Measurements from ENCODE around the gene MLH1. TPM values are rescaled to one million over a fixed set of nuclear protein-coding genes. Genes with fewer than 3 reads are reported as not detected.
"Not testable (repeated sequence)": the region's sequence is repeated elsewhere in the genome, so short reads cannot be mapped to it uniquely, and the experiment has no call there.

MLH1 gene
- total RNA-seq, 1 experiment from 2014 or later: 50.6 TPM

DNA sequence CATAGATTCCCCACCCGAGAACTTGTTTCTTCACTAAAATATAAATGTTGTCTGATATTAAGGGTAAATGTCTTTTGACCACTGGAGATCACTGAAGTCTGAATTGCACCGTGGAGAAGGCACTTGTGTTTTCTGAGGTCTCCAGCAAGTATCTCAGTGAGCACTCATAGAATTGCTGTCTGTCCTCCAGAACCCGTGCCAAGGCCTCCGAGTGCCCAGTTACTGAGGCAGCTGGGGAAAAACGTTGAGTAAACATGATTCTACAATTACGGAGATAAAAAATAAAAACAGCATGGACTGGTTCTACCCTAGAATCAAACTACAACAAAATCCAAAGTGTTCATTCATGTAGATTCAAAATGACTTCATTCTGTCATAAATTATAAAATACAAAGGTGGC, 60.0 kb downstream of the MLH1 start:
- POLR2A ChIA-PET (ENCODE audit: low non-redundant PET): no interaction called here
- Histone ChIP-seq H3K36me3 (ENCODE audit: insufficient read depth, low read length, poor library complexity, severe bottlenecking) (peaks cover 60% of the 10 kb centered on the region), H3K27me3 (replicated peaks; ENCODE audit: insufficient read depth, low read depth, low read length, poor library complexity) (no peaks in the 10 kb centered on the region), H3K4me1 (ENCODE audit: insufficient read depth, low read length, poor library complexity, severe bottlenecking) (peaks cover 27% of the 10 kb centered on the region), H3K27ac (ENCODE audit: low read depth, low read length, poor library complexity, severe bottlenecking) (no peak overlapping the region), H3K9me3 (ENCODE audit: low read depth, low read length, poor library complexity, severe bottlenecking) (no peaks in the 10 kb centered on the region), H3K4me3 (ENCODE audit: low read depth, low read length, poor library complexity, severe bottlenecking) (no peak overlapping the region)
- DNase-seq (ENCODE audit: low spot score): no peak
- no peak for TF ChIP-seq CTCF (conservative IDR thresholded peaks at IDR 0.05; ENCODE audit: low read depth, low read length)
- no peak for TF ChIP-seq EZH2 (IDR thresholded peaks at IDR 0.05; ENCODE audit: borderline replicate concordance, low read depth, low read length, poor library complexity, severe bottlenecking)
- intact Hi-C loops (cut with micrococcal nuclease; ENCODE audit: unreplicated experiment): no loop called here
- CTCF ChIA-PET: no interaction called here
- BruUV-seq (replicated peaks): no TSS peak

DNA sequence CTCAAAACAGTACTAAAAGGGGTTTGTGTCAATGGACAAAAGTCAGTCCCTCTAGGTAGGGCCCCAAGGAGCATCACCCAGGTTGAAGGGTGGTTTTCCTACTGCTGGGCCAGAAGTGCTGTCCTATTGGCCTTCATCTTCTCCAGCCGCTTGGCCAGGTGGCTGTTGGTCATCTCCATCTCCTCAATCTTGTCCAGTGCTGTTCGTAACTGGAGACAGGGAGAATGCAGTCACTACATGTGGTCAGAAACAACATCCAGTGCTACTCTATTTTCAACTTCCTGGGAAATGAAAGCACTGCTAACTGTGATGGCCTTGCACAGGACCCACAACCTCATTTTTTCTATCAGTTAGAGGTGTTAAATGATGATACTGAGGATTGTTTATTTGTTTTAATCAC, 60.4 kb downstream of the MLH1 start:
- Histone ChIP-seq H3K27ac (ENCODE audit: low read depth, low read length, poor library complexity, severe bottlenecking) (no peak overlapping the region), H3K36me3 (ENCODE audit: insufficient read depth, low read length, poor library complexity, severe bottlenecking) (peaks cover 56% of the 10 kb centered on the region), H3K27me3 (replicated peaks; ENCODE audit: insufficient read depth, low read depth, low read length, poor library complexity) (no peaks in the 10 kb centered on the region), H3K4me3 (ENCODE audit: low read depth, low read length, poor library complexity, severe bottlenecking) (no peak overlapping the region), H3K4me1 (ENCODE audit: insufficient read depth, low read length, poor library complexity, severe bottlenecking) (peaks cover 27% of the 10 kb centered on the region), H3K9me3 (ENCODE audit: low read depth, low read length, poor library complexity, severe bottlenecking) (no peaks in the 10 kb centered on the region)
- ChIA-PET CTCF (no interaction called here), POLR2A (ENCODE audit: low non-redundant PET) (no interaction called here)
- intact Hi-C loops (cut with micrococcal nuclease; ENCODE audit: unreplicated experiment): no loop called here
- TF ChIP-seq EZH2 (IDR thresholded peaks at IDR 0.05; ENCODE audit: borderline replicate concordance, low read depth, low read length, poor library complexity, severe bottlenecking) (no peak), CTCF (conservative IDR thresholded peaks at IDR 0.05; ENCODE audit: low read depth, low read length) (no peak)
- no peak for DNase-seq (ENCODE audit: low spot score)
- BruUV-seq (replicated peaks): TSS peak; percentile 75

DNA sequence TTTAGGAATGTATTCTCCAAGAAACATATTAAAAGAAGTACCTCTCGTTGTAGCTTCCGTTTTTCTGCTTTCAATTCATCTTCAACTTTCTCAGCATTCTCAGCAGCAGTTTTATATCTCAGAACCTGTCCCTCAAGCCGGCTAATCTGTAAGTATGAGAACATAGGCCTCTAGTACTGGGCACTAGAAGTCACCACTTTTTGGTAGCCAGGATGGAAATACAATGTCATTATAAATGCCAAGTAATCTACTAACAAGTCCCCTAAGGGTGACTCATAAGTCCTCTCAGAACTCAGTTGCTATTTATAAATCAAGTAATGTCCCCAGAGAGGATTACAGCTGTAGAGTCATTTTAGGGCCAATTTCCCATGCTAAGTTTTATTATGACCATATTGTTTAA, 61.1 kb downstream of the MLH1 start:
- CTCF ChIA-PET: interaction anchor here (0.7 kb wide), 1 partner anchor 162 kb away, joined by 4 read pairs; no protein-coding TSS in a partner anchor
- no peak overlapping the region for H3K4me3 ChIP-seq (ENCODE audit: low read depth, low read length, poor library complexity, severe bottlenecking)
- H3K4me1 ChIP-seq (ENCODE audit: insufficient read depth, low read length, poor library complexity, severe bottlenecking): peaks cover 23% of the 10 kb centered on the region
- TF ChIP-seq CTCF (conservative IDR thresholded peaks at IDR 0.05; ENCODE audit: low read depth, low read length) (no peak), EZH2 (IDR thresholded peaks at IDR 0.05; ENCODE audit: borderline replicate concordance, low read depth, low read length, poor library complexity, severe bottlenecking) (no peak)
- H3K27me3 ChIP-seq (replicated peaks; ENCODE audit: insufficient read depth, low read depth, low read length, poor library complexity): no peaks in the 10 kb centered on the region
- no TSS peak for BruUV-seq (replicated peaks)
- DNase-seq (ENCODE audit: low spot score): peak; percentile 87
- peaks cover 50% of the 10 kb centered on the region for H3K36me3 ChIP-seq (ENCODE audit: insufficient read depth, low read length, poor library complexity, severe bottlenecking)
- H3K9me3 ChIP-seq (ENCODE audit: low read depth, low read length, poor library complexity, severe bottlenecking): no peaks in the 10 kb centered on the region
- POLR2A ChIA-PET (ENCODE audit: low non-redundant PET): no interaction called here
- intact Hi-C loops (cut with micrococcal nuclease; ENCODE audit: unreplicated experiment): no loop called here
- peak overlapping the region; percentile 32 for H3K27ac ChIP-seq (ENCODE audit: low read depth, low read length, poor library complexity, severe bottlenecking)

DNA sequence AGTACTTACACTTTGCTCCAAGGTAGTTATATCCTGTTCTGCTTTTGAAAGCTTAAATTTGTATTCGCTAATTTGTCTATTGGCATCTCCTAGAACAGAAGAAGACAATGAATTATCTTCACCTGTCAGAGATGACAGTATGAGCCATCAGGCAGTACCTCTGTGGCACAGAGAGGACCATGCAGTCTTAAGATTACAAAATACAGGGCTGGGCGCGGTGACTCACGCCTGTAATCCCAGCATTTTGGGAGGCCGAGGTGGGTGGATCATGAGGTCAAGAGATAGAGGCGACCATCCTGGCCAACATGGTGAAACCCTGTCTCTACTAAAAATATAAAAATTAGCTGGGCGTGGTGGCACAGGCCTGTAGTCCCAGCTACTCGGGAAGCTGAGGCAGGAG, 61.8 kb downstream of the MLH1 start:
- POLR2A ChIA-PET (ENCODE audit: low non-redundant PET); BruUV-seq (replicated peaks); H3K27me3 ChIP-seq (replicated peaks; ENCODE audit: insufficient read depth, low read depth, low read length, poor library complexity); H3K4me3 ChIP-seq (ENCODE audit: low read depth, low read length, poor library complexity, severe bottlenecking); intact Hi-C loops (cut with micrococcal nuclease; ENCODE audit: unreplicated experiment); DNase-seq (ENCODE audit: low spot score); H3K9me3 ChIP-seq (ENCODE audit: low read depth, low read length, poor library complexity, severe bottlenecking): not testable (repeated sequence)
- Histone ChIP-seq H3K27ac (ENCODE audit: low read depth, low read length, poor library complexity, severe bottlenecking) (peak overlapping the region; percentile 32), H3K4me1 (ENCODE audit: insufficient read depth, low read length, poor library complexity, severe bottlenecking) (peaks cover 17% of the 10 kb centered on the region), H3K36me3 (ENCODE audit: insufficient read depth, low read length, poor library complexity, severe bottlenecking) (peaks cover 43% of the 10 kb centered on the region)
- CTCF ChIA-PET: interaction anchor here (0.7 kb wide), 1 partner anchor 162 kb away, joined by 4 read pairs; no protein-coding TSS in a partner anchor
